Hepatocyte (in vitro differentiated cells): Measurements from ENCODE around the gene ZMIZ1. TPM values are rescaled to one million over a fixed set of nuclear protein-coding genes. Genes with fewer than 3 reads are reported as not detected.

Source experiments
- DNase-seq: peaks from one replicate; pipeline ENCODE4 v3.0.0-alpha.2; 2016; ENCODE audit warnings: low spot score
- H2AFZ ChIP-seq: fragments of 200-600 bp; sonication (generic); 2 replicates; pipeline ENCODE4 v1.6.0; 2016; ENCODE audit warnings: antibody characterized with exemption, mild to moderate bottlenecking
- H3K27ac ChIP-seq: fragments of 200-600 bp; sonication (generic); 2 replicates; pipeline ENCODE4 v1.5.1; 2016; ENCODE audit warnings: mild to moderate bottlenecking
- H3K27me3 ChIP-seq: fragments of 200-600 bp; sonication (generic); 2 replicates; pipeline ENCODE4 v1.6.1; 2016
- H3K36me3 ChIP-seq: fragments of 200-600 bp; sonication (generic); replicated peaks from 2 replicates; pipeline ENCODE4 v1.5.1; 2016; ENCODE audit warnings: low read depth; ENCODE audit not compliant: insufficient read depth
- H3K4me1 ChIP-seq: fragments of 200-600 bp; sonication (generic); 2 replicates; pipeline ENCODE4 v1.5.1; 2016; ENCODE audit warnings: mild to moderate bottlenecking, moderate library complexity; ENCODE audit not compliant: insufficient read depth
- H3K4me2 ChIP-seq: fragments of 200-600 bp; sonication (generic); 2 replicates; pipeline ENCODE4 v1.6.0; 2016
- H3K4me3 ChIP-seq: fragments of 200-600 bp; sonication (generic); 2 replicates; pipeline ENCODE4 v1.5.1; 2016; ENCODE audit warnings: mild to moderate bottlenecking
- H3K79me2 ChIP-seq: fragments of 200-600 bp; sonication (generic); 2 replicates; pipeline ENCODE4 v1.6.0; 2017; ENCODE audit warnings: mild to moderate bottlenecking
- H3K9me2 ChIP-seq: fragments of 200-600 bp; sonication (generic); replicated peaks from 2 replicates; pipeline ENCODE4 v1.6.0; 2017; ENCODE audit warnings: mild to moderate bottlenecking; ENCODE audit not compliant: insufficient read depth
- H3K9me3 ChIP-seq: fragments of 200-600 bp; sonication (generic); 2 replicates; pipeline ENCODE4 v1.5.1; 2016; ENCODE audit warnings: low read depth, mild to moderate bottlenecking
- H4K20me1 ChIP-seq: fragments of 200-600 bp; sonication (generic); 2 replicates; pipeline ENCODE4 v1.6.0; 2016; ENCODE audit warnings: mild to moderate bottlenecking; ENCODE audit not compliant: insufficient read depth, poor library complexity, severe bottlenecking
- EZH2 ChIP-seq: fragments of 200-600 bp; sonication (generic); IDR thresholded peaks from 2 replicates; pipeline ENCODE4 v1.6.1; 2016; ENCODE audit warnings: antibody characterized with exemption, mild to moderate bottlenecking, borderline replicate concordance
- EZH2phosphoT487 ChIP-seq: fragments of 200-600 bp; sonication (generic); IDR thresholded peaks from one replicate; pipeline ENCODE4 v1.6.1; 2018; ENCODE audit warnings: antibody characterized with exemption, mild to moderate bottlenecking, low read depth, moderate library complexity; ENCODE audit not compliant: unreplicated experiment, severe bottlenecking
- WGBS: methylation state at CpG from one replicate; pipeline ENCODE4 v1.1.6; 2016; ENCODE audit warnings: low lambda C conversion rate; ENCODE audit errors: missing lambda C conversion rate; 5-methylcytosine and 5-hydroxymethylcytosine counted together
- polyA plus RNA-seq: library from polyadenylated mRNA; unstranded; fragments of >200 nt; fragmentation: Nextera tagmentation; extraction: Ambion mirVana; gene quantifications from 2 replicates; pipeline ENCODE4 v1.2.1, GENCODE V29; 2016
- total RNA-seq: library from RNA; depleted of rRNA; stranded (reverse); fragments of >200 nt; gene quantifications from 2 replicates; pipeline ENCODE4 v1.2.3, GENCODE V29; 2014
- TF ChIP-seq, protein P1 (sequence below): fragments of 200-600 bp; sonication (generic); IDR thresholded peaks from 2 replicates; pipeline ENCODE4 v1.5.1; 2016; ENCODE audit warnings: antibody characterized with exemption, mild to moderate bottlenecking; ENCODE audit not compliant: poor library complexity

The ZMIZ1 gene
- total and polyA plus RNA-seq, 2 experiments from 2014 or later: 30.9 to 32.4 TPM

- Histone ChIP-seq H3K79me2 (peaks cover 2% of the 10 kb centered on the region), H3K4me2 (no peak overlapping the region), H3K4me3 (no peak overlapping the region), H2AFZ (no peak overlapping the region), H3K9me3 (no peaks in the 10 kb centered on the region), H3K4me1 (peaks cover 31% of the 10 kb centered on the region), H3K36me3 (no peaks in the 10 kb centered on the region), H3K27me3 (no peaks in the 10 kb centered on the region), H4K20me1 (no peaks in the 10 kb centered on the region), H3K9me2 (no peaks in the 10 kb centered on the region), H3K27ac (no peak overlapping the region)
- no peak for DNase-seq
- TF ChIP-seq, protein P1, sequence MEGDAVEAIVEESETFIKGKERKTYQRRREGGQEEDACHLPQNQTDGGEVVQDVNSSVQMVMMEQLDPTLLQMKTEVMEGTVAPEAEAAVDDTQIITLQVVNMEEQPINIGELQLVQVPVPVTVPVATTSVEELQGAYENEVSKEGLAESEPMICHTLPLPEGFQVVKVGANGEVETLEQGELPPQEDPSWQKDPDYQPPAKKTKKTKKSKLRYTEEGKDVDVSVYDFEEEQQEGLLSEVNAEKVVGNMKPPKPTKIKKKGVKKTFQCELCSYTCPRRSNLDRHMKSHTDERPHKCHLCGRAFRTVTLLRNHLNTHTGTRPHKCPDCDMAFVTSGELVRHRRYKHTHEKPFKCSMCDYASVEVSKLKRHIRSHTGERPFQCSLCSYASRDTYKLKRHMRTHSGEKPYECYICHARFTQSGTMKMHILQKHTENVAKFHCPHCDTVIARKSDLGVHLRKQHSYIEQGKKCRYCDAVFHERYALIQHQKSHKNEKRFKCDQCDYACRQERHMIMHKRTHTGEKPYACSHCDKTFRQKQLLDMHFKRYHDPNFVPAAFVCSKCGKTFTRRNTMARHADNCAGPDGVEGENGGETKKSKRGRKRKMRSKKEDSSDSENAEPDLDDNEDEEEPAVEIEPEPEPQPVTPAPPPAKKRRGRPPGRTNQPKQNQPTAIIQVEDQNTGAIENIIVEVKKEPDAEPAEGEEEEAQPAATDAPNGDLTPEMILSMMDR: no peak
- TF ChIP-seq EZH2: no peak
- 86% methylated on average over 14 of the region's 14 CpGs for WGBS
These were observed 7.1 kb upstream of the ZMIZ1 start for GRCh38 chr10:79061441-79062315.

- Histone ChIP-seq H3K4me3 (no peak overlapping the region), H4K20me1 (no peaks in the 10 kb centered on the region), H3K4me1 (peaks cover 34% of the 10 kb centered on the region), H3K4me2 (no peak overlapping the region), H3K9me2 (no peaks in the 10 kb centered on the region), H3K27ac (no peak overlapping the region), H3K9me3 (no peaks in the 10 kb centered on the region), H2AFZ (no peak overlapping the region), H3K36me3 (no peaks in the 10 kb centered on the region), H3K27me3 (no peaks in the 10 kb centered on the region), H3K79me2 (peaks cover 2% of the 10 kb centered on the region)
- 92% methylated on average over 5 of the region's 5 CpGs for WGBS
- DNase-seq: no peak
- TF ChIP-seq EZH2 (no peak), EZH2phosphoT487 (no peak)
These were observed 5.7 kb upstream of the ZMIZ1 start for GRCh38 chr10:79063071-79063491.

GRCh38 chr10:79063661-79064492 is 4.9 kb upstream of the ZMIZ1 start:
- Histone ChIP-seq H3K27ac (no peak overlapping the region), H3K36me3 (no peaks in the 10 kb centered on the region), H3K4me2 (no peak overlapping the region), H3K79me2 (peaks cover 2% of the 10 kb centered on the region), H3K9me2 (no peaks in the 10 kb centered on the region), H3K27me3 (no peaks in the 10 kb centered on the region), H2AFZ (no peak overlapping the region), H4K20me1 (no peaks in the 10 kb centered on the region), H3K4me3 (no peak overlapping the region), H3K9me3 (no peaks in the 10 kb centered on the region), H3K4me1 (peaks cover 29% of the 10 kb centered on the region)
- DNase-seq: no peak
- WGBS: 90% methylated on average over 8 of the region's 8 CpGs
- TF ChIP-seq EZH2phosphoT487 (no peak), EZH2 (no peak)
- TF ChIP-seq, protein P1: no peak

DNA sequence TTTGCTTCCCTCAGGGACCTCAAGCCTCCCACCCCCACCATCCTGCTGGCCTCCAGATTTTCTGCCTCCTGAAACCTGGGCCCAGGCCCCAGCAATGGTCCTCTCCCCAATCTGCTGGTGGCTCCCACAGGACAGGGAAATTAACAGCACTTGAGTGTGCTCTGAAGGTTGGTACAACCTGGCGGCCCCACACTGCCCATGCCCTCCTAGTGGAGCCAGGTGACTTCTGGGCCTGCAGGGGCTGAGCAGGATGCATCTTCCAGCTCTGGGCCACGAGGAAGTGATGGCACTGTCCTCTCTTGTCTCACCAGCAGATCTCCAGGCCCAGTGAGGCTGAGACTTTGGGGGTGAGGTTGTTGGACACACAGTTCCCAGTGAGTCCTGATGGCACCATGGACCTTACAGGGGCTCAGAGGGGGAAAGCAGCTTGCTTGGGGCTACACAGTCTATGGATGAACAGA is 3.6 kb upstream of the ZMIZ1 start:
- H3K4me1 ChIP-seq: peaks cover 19% of the 10 kb centered on the region
- H2AFZ ChIP-seq: no peak overlapping the region
- peaks cover 13% of the 10 kb centered on the region for H3K79me2 ChIP-seq
- H3K36me3 ChIP-seq: no peaks in the 10 kb centered on the region
- no peaks in the 10 kb centered on the region for H3K27me3 ChIP-seq
- H3K4me2 ChIP-seq: no peak overlapping the region
- 100% methylated on average over 2 of the region's 2 CpGs for WGBS
- H3K9me3 ChIP-seq: no peaks in the 10 kb centered on the region
- no peak overlapping the region for H3K27ac ChIP-seq
- peaks cover 1% of the 10 kb centered on the region for H4K20me1 ChIP-seq
- DNase-seq: no peak
- TF ChIP-seq EZH2 (no peak), EZH2phosphoT487 (no peak)
- TF ChIP-seq, protein P1: no peak
- no peaks in the 10 kb centered on the region for H3K9me2 ChIP-seq
- H3K4me3 ChIP-seq: no peak overlapping the region
